IPS-NIHi7 (cell line): Measurements from ENCODE around the gene BEAN1.
"Not testable (repeated sequence)": the region's sequence is repeated elsewhere in the genome, so short reads cannot be mapped to it uniquely, and the experiment has no call there.

ENCODE experiments used
- DNase-seq: peaks from one replicate; pipeline ENCODE4 v3.0.0; 2012; ENCODE audit warnings: mixed read lengths; ENCODE audit errors: extremely low spot score

Gene BEAN1

GRCh38 chr16:66441586-66442375, 14.7 kb downstream of the BEAN1 start:
- DNase-seq, result no peak

GRCh38 chr16:66442502-66443268, 15.6 kb downstream of the BEAN1 start:
- no peak for DNase-seq

- no peak for DNase-seq
Observed at GRCh38 chr16:66443269-66443652, 16.2 kb downstream of the BEAN1 start.

GRCh38 chr16:66444049-66444481, 17.0 kb downstream of the BEAN1 start:
- no peak for DNase-seq

GRCh38 chr16:66446737-66447136, 19.6 kb downstream of the BEAN1 start:
- DNase-seq, result no peak

GRCh38 chr16:66447491-66447890, 20.4 kb downstream of the BEAN1 start:
- DNase-seq, result no peak

- DNase-seq, result no peak
Observed at GRCh38 chr16:66451548-66451947, 24.5 kb downstream of the BEAN1 start.

GRCh38 chr16:66453230-66453629, 26.1 kb downstream of the BEAN1 start:
- DNase-seq, result not testable (repeated sequence)

- DNase-seq, result no peak
Observed at GRCh38 chr16:66454751-66455150, 27.7 kb downstream of the BEAN1 start.

GRCh38 chr16:66455970-66456369, 28.9 kb downstream of the BEAN1 start:
- DNase-seq, result no peak

- peak; percentile 44 for DNase-seq
Observed at GRCh38 chr16:66457888-66458287, 30.8 kb downstream of the BEAN1 start.

GRCh38 chr16:66458292-66458691, 31.2 kb downstream of the BEAN1 start:
- DNase-seq, result no peak

GRCh38 chr16:66458853-66459252, 31.8 kb downstream of the BEAN1 start:
- no peak for DNase-seq

GRCh38 chr16:66459878-66460277, 32.8 kb downstream of the BEAN1 start:
- peak; percentile 68 for DNase-seq

- DNase-seq, result no peak
Observed at GRCh38 chr16:66460703-66461102, 33.6 kb downstream of the BEAN1 start.

GRCh38 chr16:66462912-66463311, 35.8 kb downstream of the BEAN1 start:
- DNase-seq, result no peak

GRCh38 chr16:66465946-66466345, 38.9 kb downstream of the BEAN1 start:
- DNase-seq, result not testable (repeated sequence)

- DNase-seq, result not testable (repeated sequence)
Observed at GRCh38 chr16:66466636-66467035, 39.5 kb downstream of the BEAN1 start.

GRCh38 chr16:66467611-66468010, 40.5 kb downstream of the BEAN1 start:
- no peak for DNase-seq

- DNase-seq, result no peak
Observed at GRCh38 chr16:66468321-66468965, 41.3 kb downstream of the BEAN1 start.

- no peak for DNase-seq
Observed at GRCh38 chr16:66469291-66469946, 42.3 kb downstream of the BEAN1 start.

GRCh38 chr16:66469947-66470546, 43.0 kb downstream of the BEAN1 start:
- DNase-seq, result no peak
